ENCODE measurements around the gene HOXB1. TPM values are rescaled to one million over a fixed set of nuclear protein-coding genes. Genes with fewer than 3 reads are reported as not detected.

Gene HOXB1
- total RNA-seq, 4 donors from 2014 or later = not detected

DNA sequence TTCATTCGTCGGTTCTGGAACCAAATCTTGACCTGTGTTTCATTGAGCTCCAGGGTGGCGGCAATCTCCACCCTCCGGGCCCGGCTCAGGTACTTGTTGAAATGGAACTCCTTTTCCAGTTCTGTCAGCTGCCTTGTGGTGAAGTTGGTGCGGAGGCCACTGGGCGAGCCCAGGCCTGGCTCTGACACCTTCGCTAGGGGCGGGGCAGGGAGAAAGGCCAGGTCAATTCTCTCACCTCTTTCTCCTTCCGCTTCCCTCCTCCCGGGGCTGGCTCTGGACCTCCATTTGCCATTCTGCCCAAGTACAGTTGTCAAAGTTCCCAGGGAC is 1.2 kb downstream of the HOXB1 start:
- no peak overlapping the region for H3K4me3 ChIP-seq
- H3K27ac ChIP-seq = no peak overlapping the region
- no peaks in the 10 kb centered on the region for H3K9me3 ChIP-seq
- peaks cover 0 to 70% of the 10 kb centered on the region in 2 donors for H3K27me3 ChIP-seq
- no peak for DNase-seq (ENCODE audit: low spot score in 2 of 2)
- H3K4me1 ChIP-seq = peaks cover 0 to 8% (median 0%) of the 10 kb centered on the region in 4 donors
- WGBS, 2 donors = 88 to 89% methylated on average over 11 of the region's 11 CpGs
- no peaks in the 10 kb centered on the region for H3K36me3 ChIP-seq
- TF ChIP-seq EP300 (IDR thresholded peaks at IDR 0.05) = no peak
- TF ChIP-seq, protein P1, sequence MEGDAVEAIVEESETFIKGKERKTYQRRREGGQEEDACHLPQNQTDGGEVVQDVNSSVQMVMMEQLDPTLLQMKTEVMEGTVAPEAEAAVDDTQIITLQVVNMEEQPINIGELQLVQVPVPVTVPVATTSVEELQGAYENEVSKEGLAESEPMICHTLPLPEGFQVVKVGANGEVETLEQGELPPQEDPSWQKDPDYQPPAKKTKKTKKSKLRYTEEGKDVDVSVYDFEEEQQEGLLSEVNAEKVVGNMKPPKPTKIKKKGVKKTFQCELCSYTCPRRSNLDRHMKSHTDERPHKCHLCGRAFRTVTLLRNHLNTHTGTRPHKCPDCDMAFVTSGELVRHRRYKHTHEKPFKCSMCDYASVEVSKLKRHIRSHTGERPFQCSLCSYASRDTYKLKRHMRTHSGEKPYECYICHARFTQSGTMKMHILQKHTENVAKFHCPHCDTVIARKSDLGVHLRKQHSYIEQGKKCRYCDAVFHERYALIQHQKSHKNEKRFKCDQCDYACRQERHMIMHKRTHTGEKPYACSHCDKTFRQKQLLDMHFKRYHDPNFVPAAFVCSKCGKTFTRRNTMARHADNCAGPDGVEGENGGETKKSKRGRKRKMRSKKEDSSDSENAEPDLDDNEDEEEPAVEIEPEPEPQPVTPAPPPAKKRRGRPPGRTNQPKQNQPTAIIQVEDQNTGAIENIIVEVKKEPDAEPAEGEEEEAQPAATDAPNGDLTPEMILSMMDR (IDR thresholded peaks at IDR 0.05) = no peak
- no peak for TF ChIP-seq POLR2A (IDR thresholded peaks at IDR 0.05)

DNA sequence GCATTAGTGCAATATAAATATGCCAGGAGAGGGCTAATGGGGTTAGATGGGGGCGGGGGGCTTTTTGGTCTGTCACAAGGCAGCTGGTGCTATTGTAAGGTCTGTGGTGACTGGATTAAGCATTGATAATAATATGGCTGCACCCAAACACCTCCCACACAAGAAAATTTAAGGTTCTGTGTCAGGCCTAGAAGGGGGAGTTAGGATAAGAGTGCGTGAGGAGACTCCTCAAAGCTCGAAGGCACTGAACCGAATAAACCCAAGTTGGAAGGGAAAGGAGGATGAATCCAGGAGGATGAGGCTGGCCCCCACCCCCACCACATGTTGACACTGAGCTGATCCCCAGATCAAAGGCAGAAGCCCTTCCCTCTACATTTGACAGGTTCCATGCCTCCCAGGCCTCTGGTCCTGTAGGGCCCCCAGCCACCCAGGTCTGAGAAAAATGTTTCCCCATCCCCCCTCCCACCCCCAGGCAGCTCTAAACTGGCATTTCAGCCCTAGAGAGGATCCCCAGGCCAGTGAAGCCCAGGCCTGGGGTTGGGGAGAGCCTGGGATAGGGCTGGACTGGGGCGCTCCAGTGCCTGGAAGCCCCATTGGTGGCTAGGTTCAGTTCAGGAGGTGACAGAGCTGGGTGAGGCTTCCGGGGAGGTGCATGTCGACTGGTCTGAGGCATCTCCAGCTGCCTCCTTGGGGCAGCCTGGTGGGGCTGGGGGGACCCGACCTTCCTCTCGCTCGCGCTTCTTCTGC is 1.7 kb downstream of the HOXB1 start:
- TF ChIP-seq, protein P1 (IDR thresholded peaks at IDR 0.05) = no peak
- TF ChIP-seq EP300 (IDR thresholded peaks at IDR 0.05) (no peak), POLR2A (IDR thresholded peaks at IDR 0.05) (no peak)
- H3K4me1 ChIP-seq = peaks cover 0 to 8% (median 0%) of the 10 kb centered on the region in 4 donors
- H3K4me3 ChIP-seq = no peak overlapping the region
- no peak for DNase-seq (ENCODE audit: low spot score in 2 of 2)
- H3K27ac ChIP-seq = no peak overlapping the region
- no peaks in the 10 kb centered on the region for H3K9me3 ChIP-seq
- H3K36me3 ChIP-seq = no peaks in the 10 kb centered on the region
- 86 to 92% methylated on average over 11 of the region's 11 CpGs for WGBS, 2 donors
- peaks cover 0 to 76% of the 10 kb centered on the region in 2 donors for H3K27me3 ChIP-seq

DNA sequence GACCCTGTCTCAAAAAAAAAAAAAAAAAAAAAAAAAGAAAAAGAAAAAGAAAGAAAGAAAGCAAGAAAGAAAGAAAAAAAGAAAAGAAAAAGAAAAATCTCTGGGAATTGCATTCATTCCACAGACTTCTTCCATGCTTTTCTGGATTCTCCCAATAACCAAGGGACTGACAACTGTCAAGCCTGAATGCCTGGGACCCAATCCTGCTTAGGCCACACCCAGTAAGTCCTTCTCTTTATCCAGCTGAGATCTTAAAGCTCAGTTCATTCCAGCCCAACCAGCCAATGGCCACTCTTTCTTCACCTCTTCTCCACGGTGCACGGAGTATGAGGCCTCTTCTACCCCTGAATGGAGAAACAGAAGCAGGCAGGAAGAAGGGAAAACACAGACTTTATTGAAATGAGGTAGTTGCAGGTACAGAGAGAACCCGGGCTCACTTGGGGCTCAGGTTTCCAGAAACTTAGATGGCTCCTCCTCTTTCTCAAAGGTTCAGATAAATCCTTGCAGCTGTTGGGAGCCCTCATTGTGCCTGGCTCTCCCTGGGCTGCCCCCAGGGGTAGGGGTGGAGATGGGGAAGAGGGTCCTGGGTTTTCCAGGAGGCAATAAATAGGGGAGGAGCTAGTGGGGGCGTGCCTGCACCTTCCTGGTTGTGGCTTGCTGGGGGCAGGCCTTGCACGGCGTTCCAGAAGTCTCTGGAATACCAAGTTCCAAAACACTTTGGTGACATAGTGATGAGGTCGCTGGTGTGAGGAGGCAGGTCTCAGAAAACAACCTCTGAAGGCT is 2.5 kb downstream of the HOXB1 start:
- no peaks in the 10 kb centered on the region for H3K36me3 ChIP-seq
- peaks cover 0 to 8% (median 0%) of the 10 kb centered on the region in 4 donors for H3K4me1 ChIP-seq
- WGBS, 2 donors = 59 to 66% methylated on average over 7 of the region's 7 CpGs
- H3K27ac ChIP-seq = no peak overlapping the region
- H3K9me3 ChIP-seq = no peaks in the 10 kb centered on the region
- DNase-seq (ENCODE audit: low spot score in 2 of 2) = no peak
- H3K4me3 ChIP-seq = no peak overlapping the region
- TF ChIP-seq EP300 (IDR thresholded peaks at IDR 0.05) (no peak), POLR2A (IDR thresholded peaks at IDR 0.05) (no peak)
- TF ChIP-seq, protein P1 (IDR thresholded peaks at IDR 0.05) = no peak
- peaks cover 0 to 81% of the 10 kb centered on the region in 2 donors for H3K27me3 ChIP-seq

DNA sequence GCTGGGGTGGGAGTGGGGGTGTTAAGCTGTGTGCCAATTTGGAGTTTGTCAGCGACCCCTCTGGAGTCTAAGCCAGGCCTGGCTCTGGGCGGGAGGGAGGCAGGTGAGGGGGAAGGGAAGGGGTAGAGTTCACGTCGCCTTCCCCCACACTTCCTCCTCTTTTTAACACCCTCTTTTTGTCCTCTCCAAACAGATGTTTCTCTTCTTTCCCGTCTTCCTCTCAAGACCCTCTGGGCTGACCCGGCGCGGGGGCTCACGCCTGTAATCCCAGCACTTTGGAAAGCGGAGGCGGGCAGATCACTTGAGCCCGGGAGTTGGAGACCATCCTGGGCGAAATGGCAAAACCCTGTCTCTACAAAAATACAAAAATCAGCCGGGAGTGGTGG is 3.3 kb downstream of the HOXB1 start:
- Histone ChIP-seq H3K4me3 (no peak overlapping the region), H3K27ac (no peak overlapping the region), H3K4me1 (peaks cover 0 to 8% (median 0%) of the 10 kb centered on the region in 4 donors), H3K9me3 (no peaks in the 10 kb centered on the region), H3K27me3 (peaks cover 0 to 89% of the 10 kb centered on the region in 2 donors), H3K36me3 (no peaks in the 10 kb centered on the region)
- TF ChIP-seq EP300 (IDR thresholded peaks at IDR 0.05) (no peak), POLR2A (IDR thresholded peaks at IDR 0.05) (no peak)
- TF ChIP-seq, protein P1 (IDR thresholded peaks at IDR 0.05) = no peak
- WGBS, 2 donors = 62 to 63% methylated on average over 14 of the region's 14 CpGs
- no peak for DNase-seq (ENCODE audit: low spot score in 2 of 2)
